ENCODE measurements around the gene NELL2.
"Not testable (repeated sequence)": the region's sequence is repeated elsewhere in the genome, so short reads cannot be mapped to it uniquely, and the experiment has no call there.

Gene NELL2

GRCh38 chr12:44763021-44763420 lies 113.1 kb downstream of the NELL2 start:
- no peaks in the 10 kb centered on the region for H3K27me3 ChIP-seq (replicated peaks; ENCODE audit: control insufficient read depth, insufficient read depth, low read length, poor library complexity, severe bottlenecking)
- no peaks in the 10 kb centered on the region for H3K9me3 ChIP-seq (ENCODE audit: control insufficient read depth, low read length)
- no peak overlapping the region for H3K4me3 ChIP-seq (ENCODE audit: insufficient read depth, low read depth, low read length, poor library complexity, severe bottlenecking)
- H3K36me3 ChIP-seq (ENCODE audit: control insufficient read depth, insufficient read depth, low read length) = no peaks in the 10 kb centered on the region
- H3K4me1 ChIP-seq (ENCODE audit: control insufficient read depth, insufficient read depth, low read length, poor library complexity, severe bottlenecking) = no peaks in the 10 kb centered on the region
- H3K27ac ChIP-seq (ENCODE audit: insufficient read depth, low read length, poor library complexity, severe bottlenecking) = no peak overlapping the region
- no peak for DNase-seq

DNA sequence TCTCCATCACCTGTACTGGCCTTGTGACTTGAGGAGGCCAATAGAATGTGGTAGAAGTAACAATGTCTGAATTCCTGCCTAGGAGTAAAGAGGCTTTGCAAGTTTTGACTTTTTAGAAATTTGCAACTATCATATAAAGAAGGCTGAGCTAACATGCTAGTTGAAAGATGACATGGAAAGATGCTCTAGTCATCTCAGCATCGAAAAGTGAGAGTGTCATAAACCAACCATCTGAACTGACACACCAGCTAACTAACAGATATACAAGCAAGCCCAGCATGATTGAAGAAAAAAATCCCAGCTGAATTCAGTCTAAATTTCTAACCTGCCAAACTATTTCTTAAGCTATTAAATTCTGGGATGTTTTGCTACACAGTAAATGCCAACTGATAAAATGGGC lies 116.8 kb downstream of the NELL2 start:
- Histone ChIP-seq H3K9me3 (ENCODE audit: control insufficient read depth, low read length) (no peaks in the 10 kb centered on the region), H3K4me3 (ENCODE audit: insufficient read depth, low read depth, low read length, poor library complexity, severe bottlenecking) (no peak overlapping the region), H3K27ac (ENCODE audit: insufficient read depth, low read length, poor library complexity, severe bottlenecking) (no peak overlapping the region), H3K27me3 (replicated peaks; ENCODE audit: control insufficient read depth, insufficient read depth, low read length, poor library complexity, severe bottlenecking) (no peaks in the 10 kb centered on the region), H3K4me1 (ENCODE audit: control insufficient read depth, insufficient read depth, low read length, poor library complexity, severe bottlenecking) (no peaks in the 10 kb centered on the region), H3K36me3 (ENCODE audit: control insufficient read depth, insufficient read depth, low read length) (no peaks in the 10 kb centered on the region)
- DNase-seq = no peak

GRCh38 chr12:44750468-44750867 lies 125.6 kb downstream of the NELL2 start:
- no peak for DNase-seq
- H3K36me3 ChIP-seq (ENCODE audit: control insufficient read depth, insufficient read depth, low read length) = no peaks in the 10 kb centered on the region
- H3K27me3 ChIP-seq (replicated peaks; ENCODE audit: control insufficient read depth, insufficient read depth, low read length, poor library complexity, severe bottlenecking) = no peaks in the 10 kb centered on the region
- H3K4me3 ChIP-seq (ENCODE audit: insufficient read depth, low read depth, low read length, poor library complexity, severe bottlenecking) = no peak overlapping the region
- H3K4me1 ChIP-seq (ENCODE audit: control insufficient read depth, insufficient read depth, low read length, poor library complexity, severe bottlenecking) = no peaks in the 10 kb centered on the region
- H3K9me3 ChIP-seq (ENCODE audit: control insufficient read depth, low read length) = no peaks in the 10 kb centered on the region
- H3K27ac ChIP-seq (ENCODE audit: insufficient read depth, low read length, poor library complexity, severe bottlenecking) = no peak overlapping the region

DNA sequence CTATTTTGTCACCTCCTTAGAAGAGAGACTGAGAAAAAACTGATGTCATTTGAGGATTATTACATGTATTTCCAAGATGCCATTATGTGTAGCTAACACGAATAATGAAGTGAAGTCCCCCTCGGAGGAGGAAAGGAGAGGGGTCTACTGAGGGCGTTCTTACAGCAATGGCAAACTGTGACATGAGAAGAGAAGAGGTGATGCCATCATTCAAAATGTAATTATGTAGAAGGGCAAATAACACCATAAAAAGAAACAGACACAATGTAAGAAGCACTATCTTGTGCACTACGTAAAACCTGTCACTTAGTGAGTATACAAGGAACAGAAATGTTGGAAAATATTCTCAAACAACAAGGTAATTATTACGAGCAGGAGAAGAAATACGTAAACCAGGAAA lies 126.5 kb downstream of the NELL2 start:
- no peak overlapping the region for H3K4me3 ChIP-seq (ENCODE audit: insufficient read depth, low read depth, low read length, poor library complexity, severe bottlenecking)
- H3K36me3 ChIP-seq (ENCODE audit: control insufficient read depth, insufficient read depth, low read length) = no peaks in the 10 kb centered on the region
- H3K4me1 ChIP-seq (ENCODE audit: control insufficient read depth, insufficient read depth, low read length, poor library complexity, severe bottlenecking) = no peaks in the 10 kb centered on the region
- H3K27me3 ChIP-seq (replicated peaks; ENCODE audit: control insufficient read depth, insufficient read depth, low read length, poor library complexity, severe bottlenecking) = no peaks in the 10 kb centered on the region
- DNase-seq = no peak
- no peaks in the 10 kb centered on the region for H3K9me3 ChIP-seq (ENCODE audit: control insufficient read depth, low read length)
- H3K27ac ChIP-seq (ENCODE audit: insufficient read depth, low read length, poor library complexity, severe bottlenecking) = no peak overlapping the region

GRCh38 chr12:44748950-44749468 lies 127.1 kb downstream of the NELL2 start:
- H3K27me3 ChIP-seq (replicated peaks; ENCODE audit: control insufficient read depth, insufficient read depth, low read length, poor library complexity, severe bottlenecking) = no peaks in the 10 kb centered on the region
- no peak for DNase-seq
- no peaks in the 10 kb centered on the region for H3K36me3 ChIP-seq (ENCODE audit: control insufficient read depth, insufficient read depth, low read length)

DNA sequence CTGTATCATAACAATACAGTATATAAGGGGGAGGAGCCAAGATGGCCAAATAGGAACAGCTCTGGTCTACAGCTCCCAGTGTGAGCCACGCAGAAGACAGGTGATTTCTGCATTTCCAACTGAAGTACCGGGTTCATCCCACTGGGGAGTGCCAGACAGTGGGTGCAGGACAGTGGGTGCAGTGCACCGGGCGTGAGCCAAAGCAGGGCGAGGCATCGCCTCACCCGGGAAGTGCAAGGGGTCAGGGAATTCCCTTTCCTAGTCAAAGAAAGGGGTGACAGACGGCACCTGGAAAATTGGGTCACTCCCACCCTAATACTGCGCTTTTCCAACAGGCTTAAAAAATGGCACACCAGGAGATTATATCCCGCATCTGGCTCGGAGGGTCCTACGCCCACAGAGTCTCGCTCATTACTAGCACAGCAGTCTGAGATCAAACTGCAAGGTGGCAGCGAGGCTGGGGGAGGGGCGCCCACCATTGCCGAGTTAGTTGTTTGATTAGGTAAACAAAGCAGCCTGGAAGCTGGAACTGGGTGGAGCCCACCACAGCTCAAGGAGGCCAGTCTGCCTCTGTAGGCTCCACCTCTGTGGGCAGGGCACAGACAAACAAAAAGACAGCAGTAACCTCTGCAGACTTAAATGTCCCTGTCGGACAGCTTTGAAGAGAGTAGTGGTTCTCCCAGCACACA lies 134.7 kb downstream of the NELL2 start:
- H3K27me3 ChIP-seq (replicated peaks; ENCODE audit: control insufficient read depth, insufficient read depth, low read length, poor library complexity, severe bottlenecking); H3K4me1 ChIP-seq (ENCODE audit: control insufficient read depth, insufficient read depth, low read length, poor library complexity, severe bottlenecking); H3K27ac ChIP-seq (ENCODE audit: insufficient read depth, low read length, poor library complexity, severe bottlenecking); H3K36me3 ChIP-seq (ENCODE audit: control insufficient read depth, insufficient read depth, low read length); H3K4me3 ChIP-seq (ENCODE audit: insufficient read depth, low read depth, low read length, poor library complexity, severe bottlenecking); DNase-seq; H3K9me3 ChIP-seq (ENCODE audit: control insufficient read depth, low read length): not testable (repeated sequence)

More at GRCh38 chr12:44748950-44749468, 127.1 kb downstream of the NELL2 start:
- Histone ChIP-seq H3K9me3 (ENCODE audit: control insufficient read depth, low read length) (no peaks in the 10 kb centered on the region), H3K4me3 (ENCODE audit: insufficient read depth, low read depth, low read length, poor library complexity, severe bottlenecking) (no peak overlapping the region), H3K4me1 (ENCODE audit: control insufficient read depth, insufficient read depth, low read length, poor library complexity, severe bottlenecking) (no peaks in the 10 kb centered on the region), H3K27ac (ENCODE audit: insufficient read depth, low read length, poor library complexity, severe bottlenecking) (no peak overlapping the region)

- Histone ChIP-seq H3K4me1 (ENCODE audit: control insufficient read depth, insufficient read depth, low read length, poor library complexity, severe bottlenecking) (no peaks in the 10 kb centered on the region), H3K4me3 (ENCODE audit: insufficient read depth, low read depth, low read length, poor library complexity, severe bottlenecking) (no peak overlapping the region), H3K27me3 (replicated peaks; ENCODE audit: control insufficient read depth, insufficient read depth, low read length, poor library complexity, severe bottlenecking) (no peaks in the 10 kb centered on the region), H3K36me3 (ENCODE audit: control insufficient read depth, insufficient read depth, low read length) (no peaks in the 10 kb centered on the region), H3K9me3 (ENCODE audit: control insufficient read depth, low read length) (no peaks in the 10 kb centered on the region), H3K27ac (ENCODE audit: insufficient read depth, low read length, poor library complexity, severe bottlenecking) (no peak overlapping the region)
- no peak for DNase-seq
Measured at GRCh38 chr12:44738051-44738450, 138.1 kb downstream of the NELL2 start.

DNA sequence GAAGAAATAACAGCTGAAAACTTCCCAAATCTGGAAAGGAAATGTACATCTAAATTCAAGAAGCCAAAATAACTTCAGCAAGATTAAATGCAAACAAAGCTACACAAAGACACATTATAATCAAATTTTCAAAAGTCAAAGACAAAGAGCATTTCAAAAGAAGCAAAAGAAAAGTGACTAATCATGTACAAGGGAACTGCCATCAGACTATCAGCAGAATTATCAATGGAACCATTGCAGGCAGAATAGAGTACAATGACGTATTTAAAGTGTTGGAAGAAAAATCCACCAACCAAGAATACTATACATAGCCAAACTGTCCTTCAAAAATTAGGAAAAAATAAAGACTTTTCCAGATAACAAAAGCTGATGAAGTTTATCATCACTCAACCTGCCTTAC lies 147.5 kb downstream of the NELL2 start:
- Histone ChIP-seq H3K4me1 (ENCODE audit: control insufficient read depth, insufficient read depth, low read length, poor library complexity, severe bottlenecking) (no peaks in the 10 kb centered on the region), H3K36me3 (ENCODE audit: control insufficient read depth, insufficient read depth, low read length) (no peaks in the 10 kb centered on the region), H3K4me3 (ENCODE audit: insufficient read depth, low read depth, low read length, poor library complexity, severe bottlenecking) (no peak overlapping the region), H3K9me3 (ENCODE audit: control insufficient read depth, low read length) (no peaks in the 10 kb centered on the region), H3K27ac (ENCODE audit: insufficient read depth, low read length, poor library complexity, severe bottlenecking) (no peak overlapping the region), H3K27me3 (replicated peaks; ENCODE audit: control insufficient read depth, insufficient read depth, low read length, poor library complexity, severe bottlenecking) (no peaks in the 10 kb centered on the region)
- DNase-seq = no peak

DNA sequence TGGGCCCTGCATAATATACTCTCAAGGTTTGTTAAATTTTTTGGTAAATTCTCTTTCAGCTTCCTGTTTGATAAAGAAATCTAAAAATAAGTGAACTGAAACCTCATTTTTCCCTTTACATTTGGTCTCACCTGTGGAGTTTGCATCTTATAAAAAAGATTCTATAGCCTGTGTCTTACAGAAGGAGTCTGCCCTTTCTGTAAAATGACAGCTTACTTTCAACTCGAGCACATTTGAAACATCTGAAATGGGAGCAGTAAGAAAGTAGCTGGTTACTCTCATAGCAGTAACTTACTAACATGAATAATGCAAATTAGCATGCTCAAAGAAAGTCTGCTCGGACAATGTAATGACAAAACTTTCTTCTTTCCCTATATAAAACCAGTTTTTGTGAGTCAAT lies 155.8 kb downstream of the NELL2 start:
- no peak for DNase-seq
- Histone ChIP-seq H3K4me3 (ENCODE audit: insufficient read depth, low read depth, low read length, poor library complexity, severe bottlenecking) (no peak overlapping the region), H3K36me3 (ENCODE audit: control insufficient read depth, insufficient read depth, low read length) (no peaks in the 10 kb centered on the region), H3K27me3 (replicated peaks; ENCODE audit: control insufficient read depth, insufficient read depth, low read length, poor library complexity, severe bottlenecking) (no peaks in the 10 kb centered on the region), H3K4me1 (ENCODE audit: control insufficient read depth, insufficient read depth, low read length, poor library complexity, severe bottlenecking) (no peaks in the 10 kb centered on the region), H3K27ac (ENCODE audit: insufficient read depth, low read length, poor library complexity, severe bottlenecking) (no peak overlapping the region), H3K9me3 (ENCODE audit: control insufficient read depth, low read length) (no peaks in the 10 kb centered on the region)

DNA sequence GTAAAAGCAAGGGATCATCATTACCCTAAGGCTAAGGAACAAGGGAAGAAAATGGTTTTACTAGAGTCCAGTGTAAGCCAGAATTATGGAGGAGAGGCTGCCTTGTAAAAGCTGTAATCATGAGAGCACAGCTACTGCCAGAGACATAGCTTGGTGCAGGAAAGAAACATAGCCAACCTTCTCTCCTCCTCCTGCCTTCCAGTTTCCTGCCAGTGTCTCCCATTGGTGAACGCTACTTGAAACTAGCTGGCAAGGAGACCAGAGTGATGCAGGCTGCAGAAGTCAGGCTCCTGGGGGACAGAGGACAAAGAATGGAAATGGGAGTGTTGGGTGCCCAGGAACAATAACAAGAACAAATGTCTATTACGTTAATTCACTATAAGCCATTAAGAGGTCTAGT lies 158.5 kb downstream of the NELL2 start:
- Histone ChIP-seq H3K36me3 (ENCODE audit: control insufficient read depth, insufficient read depth, low read length) (no peaks in the 10 kb centered on the region), H3K9me3 (ENCODE audit: control insufficient read depth, low read length) (no peaks in the 10 kb centered on the region), H3K4me1 (ENCODE audit: control insufficient read depth, insufficient read depth, low read length, poor library complexity, severe bottlenecking) (no peaks in the 10 kb centered on the region), H3K4me3 (ENCODE audit: insufficient read depth, low read depth, low read length, poor library complexity, severe bottlenecking) (no peak overlapping the region), H3K27ac (ENCODE audit: insufficient read depth, low read length, poor library complexity, severe bottlenecking) (no peak overlapping the region), H3K27me3 (replicated peaks; ENCODE audit: control insufficient read depth, insufficient read depth, low read length, poor library complexity, severe bottlenecking) (no peaks in the 10 kb centered on the region)
- DNase-seq = no peak
